H9 (cell line): ENCODE results near the gene ANTXR2. TPM values are rescaled to one million over a fixed set of nuclear protein-coding genes. Genes with fewer than 3 reads are reported as not detected.

Experiments
- DNase-seq: peaks from one replicate; pipeline ENCODE4 v3.0.0-alpha.2; 2017
- H2AFZ ChIP-seq: one replicate; pipeline ENCODE4 v1.6.1; 2013; ENCODE audit warnings: mild to moderate bottlenecking, low read length, control low read depth, moderate library complexity
- H2AK5ac ChIP-seq: 2 replicates; pipeline ENCODE4 v1.6.1; 2013; ENCODE audit warnings: low read length, control low read depth, mixed read lengths; ENCODE audit not compliant: insufficient read length
- H2BK120ac ChIP-seq: one replicate; pipeline ENCODE4 v1.6.1; 2013; ENCODE audit warnings: low read depth, mild to moderate bottlenecking, low read length, control low read depth, inconsistent platforms; ENCODE audit not compliant: poor library complexity, severe bottlenecking
- H2BK12ac ChIP-seq: 2 replicates; pipeline ENCODE4 v1.6.1; 2013; ENCODE audit warnings: low read length, control low read depth, mixed read lengths, low read depth; ENCODE audit not compliant: insufficient read length
- H2BK15ac ChIP-seq: 2 replicates; pipeline ENCODE4 v1.6.1; 2013; ENCODE audit warnings: low read depth, low read length, control low read depth
- H2BK20ac ChIP-seq: one replicate; pipeline ENCODE4 v1.6.1; 2013; ENCODE audit warnings: low read depth, mild to moderate bottlenecking, low read length, control low read depth, inconsistent platforms; ENCODE audit not compliant: poor library complexity, severe bottlenecking
- H2BK5ac ChIP-seq: 2 replicates; pipeline ENCODE4 v1.6.1; 2013; ENCODE audit warnings: low read length, control low read depth, mixed read lengths; ENCODE audit not compliant: insufficient read length
- H3K14ac ChIP-seq: 2 replicates; pipeline ENCODE4 v1.6.1; 2013; ENCODE audit warnings: low read length, control low read depth; ENCODE audit not compliant: insufficient read depth
- H3K18ac ChIP-seq: 2 replicates; pipeline ENCODE4 v1.6.1; 2013; ENCODE audit warnings: low read depth, mild to moderate bottlenecking, mixed read lengths, low read length, control low read depth; ENCODE audit not compliant: insufficient read length
- H3K23ac ChIP-seq: 2 replicates; pipeline ENCODE4 v1.6.1; 2013; ENCODE audit warnings: low read length, control low read depth, mixed read lengths, low read depth; ENCODE audit not compliant: insufficient read length
- H3K23me2 ChIP-seq: 2 replicates; pipeline ENCODE4 v1.6.1; 2013; ENCODE audit warnings: low read depth, mild to moderate bottlenecking, mixed read lengths, low read length, control low read depth; ENCODE audit not compliant: insufficient read length, poor library complexity, severe bottlenecking
- H3K27ac ChIP-seq: 2 replicates; pipeline ENCODE4 v1.5.1; 2013; ENCODE audit warnings: low read length, control low read depth, mixed read lengths, low read depth; ENCODE audit not compliant: insufficient read length
- H3K27me3 ChIP-seq: 2 replicates; pipeline ENCODE4 v1.6.1; 2013; ENCODE audit warnings: low read length, control low read depth, inconsistent platforms; ENCODE audit not compliant: insufficient read depth
- H3K4ac ChIP-seq: 2 replicates; pipeline ENCODE4 v1.6.1; 2013; ENCODE audit warnings: low read depth, mild to moderate bottlenecking, control low read depth, inconsistent platforms, low read length, moderate library complexity
- H3K4me1 ChIP-seq: 2 replicates; pipeline ENCODE4 v1.6.1; 2013; ENCODE audit warnings: low read length, control low read depth, inconsistent platforms; ENCODE audit not compliant: insufficient read depth
- H3K4me2 ChIP-seq: 2 replicates; pipeline ENCODE4 v1.6.1; 2013; ENCODE audit warnings: low read length, control low read depth, mixed read lengths; ENCODE audit not compliant: insufficient read length, insufficient read depth
- H3K56ac ChIP-seq: 2 replicates; pipeline ENCODE4 v1.6.1; 2013; ENCODE audit warnings: low read depth, mild to moderate bottlenecking, mixed read lengths, low read length, control low read depth; ENCODE audit not compliant: insufficient read length
- H3K79me1 ChIP-seq: 2 replicates; pipeline ENCODE4 v1.6.1; 2013; ENCODE audit warnings: low read depth, mild to moderate bottlenecking, moderate library complexity, low read length, control low read depth, inconsistent platforms; ENCODE audit not compliant: insufficient read depth, poor library complexity, severe bottlenecking
- H3K79me2 ChIP-seq: 2 replicates; pipeline ENCODE4 v1.6.1; 2013; ENCODE audit warnings: low read length, control low read depth, inconsistent platforms; ENCODE audit not compliant: insufficient read depth
- H3K9ac ChIP-seq: 2 replicates; pipeline ENCODE4 v1.6.1; 2013; ENCODE audit warnings: low read length, control low read depth, mixed read lengths; ENCODE audit not compliant: insufficient read length; ENCODE audit errors: extremely low read depth
- H3K9me3 ChIP-seq: one replicate; pipeline ENCODE4 v1.6.1; 2013; ENCODE audit warnings: low read depth, low read length, inconsistent platforms; ENCODE audit not compliant: control insufficient read depth
- H3T11ph ChIP-seq: one replicate; pipeline ENCODE4 v1.6.1; 2013; ENCODE audit warnings: mild to moderate bottlenecking, low read length, control low read depth, inconsistent platforms
- H4K20me1 ChIP-seq: one replicate; pipeline ENCODE4 v1.6.1; 2013; ENCODE audit not compliant: control insufficient read depth, insufficient read length, insufficient read depth
- H4K5ac ChIP-seq: 2 replicates; pipeline ENCODE4 v1.6.1; 2013; ENCODE audit warnings: low read depth, mild to moderate bottlenecking, mixed read lengths, low read length, control low read depth; ENCODE audit not compliant: insufficient read length
- H4K8ac ChIP-seq: replicated peaks from 2 replicates; pipeline ENCODE4 v1.6.1; 2013; ENCODE audit warnings: low read length, control low read depth, mixed read lengths, low read depth; ENCODE audit not compliant: insufficient read length
- H4K91ac ChIP-seq: 2 replicates; pipeline ENCODE4 v1.6.1; 2013; ENCODE audit warnings: low read depth, mild to moderate bottlenecking, moderate library complexity, mixed read lengths, low read length, control low read depth; ENCODE audit not compliant: insufficient read length
- H3K27ac Mint-ChIP-seq, 3 experiments: 2 replicates in 2 of 3; 3 replicates in 1 of 3; pipeline ENCODE4 v1.8.0; 2020 to 2021; ENCODE audit warnings: mixed read lengths in 3 of 3, mild to moderate bottlenecking in 1 of 3, moderate library complexity in 1 of 3
- H3K27me3 Mint-ChIP-seq: 2 replicates; pipeline ENCODE4 v1.8.0; 2021; ENCODE audit warnings: low read depth, mild to moderate bottlenecking, moderate library complexity, mixed read lengths
- H3K36me3 Mint-ChIP-seq, 3 experiments: 2 replicates in 2 of 3; 3 replicates in 1 of 3; pipeline ENCODE4 v1.8.0; 2020 to 2021; ENCODE audit warnings: low read depth in 3 of 3, mixed read lengths in 3 of 3; ENCODE audit not compliant: insufficient read depth in 1 of 3
- H3K4me1 Mint-ChIP-seq, 2 experiments: 2 replicates each; pipeline ENCODE4 v1.8.0; 2020; ENCODE audit warnings: mixed read lengths in 2 of 2
- H3K4me3 Mint-ChIP-seq, 2 experiments: 2 replicates in 1 of 2; 3 replicates in 1 of 2; pipeline ENCODE4 v1.8.0; 2020 to 2021; ENCODE audit warnings: mild to moderate bottlenecking in 2 of 2, mixed read lengths in 2 of 2, moderate library complexity in 1 of 2
- H3K9me3 Mint-ChIP-seq, 2 experiments: 2 replicates in 1 of 2; 3 replicates in 1 of 2; pipeline ENCODE4 v1.8.0; 2020; ENCODE audit warnings: mild to moderate bottlenecking in 2 of 2, mixed read lengths in 2 of 2, moderate library complexity in 1 of 2
- WGBS: extraction: QIAGEN DNeasy Blood & Tissue Kit; methylation state at CpG from one replicate; pipeline ENCODE4 v1.1.7; 2013; ENCODE audit warnings: missing lambda C conversion rate, low lambda C conversion rate, mixed read lengths; ENCODE audit not compliant: insufficient read length; ENCODE audit errors: extremely low coverage; 5-methylcytosine and 5-hydroxymethylcytosine counted together
- total RNA-seq: library from RNA; stranded (reverse); gene quantifications from 2 replicates; pipeline ENCODE4 v1.2.1, GENCODE V29; 2021
- TF ChIP-seq, protein P1 (sequence below): fragments of 200-600 bp; sonication (generic); conservative IDR thresholded peaks from 3 replicates; pipeline ENCODE4 v1.8.0; 2021; ENCODE audit warnings: antibody characterized with exemption, mild to moderate bottlenecking

Gene ANTXR2
- total RNA-seq, 1 experiment from 2014 or later, result 4.7 TPM

DNA sequence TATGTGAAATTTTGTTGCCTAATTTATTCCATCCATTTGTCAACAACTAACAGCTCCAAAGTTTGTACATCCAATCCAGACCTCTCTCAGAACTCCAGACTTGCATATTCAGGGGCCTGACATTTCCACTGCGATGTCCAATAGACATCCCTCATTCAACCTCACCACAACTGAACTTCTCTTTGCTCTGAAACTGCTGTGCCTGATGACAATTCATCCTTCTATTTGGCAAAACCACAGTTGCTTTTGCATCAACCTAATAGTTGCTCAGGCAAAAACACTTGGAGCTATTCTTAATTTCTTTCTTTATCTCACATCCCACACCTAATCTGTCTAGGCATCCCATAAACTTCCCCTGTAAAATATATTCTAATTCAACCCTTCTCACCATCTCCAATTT lies 56.5 kb downstream of the ANTXR2 start:
- H2BK5ac ChIP-seq, result no peak overlapping the region
- no peak overlapping the region for H2BK120ac ChIP-seq
- no peak overlapping the region for H3K4ac ChIP-seq
- no peak overlapping the region for H3K4me3 Mint-ChIP-seq
- no peak overlapping the region for H2AK5ac ChIP-seq
- no peak overlapping the region for H4K91ac ChIP-seq
- TF ChIP-seq, protein P1, sequence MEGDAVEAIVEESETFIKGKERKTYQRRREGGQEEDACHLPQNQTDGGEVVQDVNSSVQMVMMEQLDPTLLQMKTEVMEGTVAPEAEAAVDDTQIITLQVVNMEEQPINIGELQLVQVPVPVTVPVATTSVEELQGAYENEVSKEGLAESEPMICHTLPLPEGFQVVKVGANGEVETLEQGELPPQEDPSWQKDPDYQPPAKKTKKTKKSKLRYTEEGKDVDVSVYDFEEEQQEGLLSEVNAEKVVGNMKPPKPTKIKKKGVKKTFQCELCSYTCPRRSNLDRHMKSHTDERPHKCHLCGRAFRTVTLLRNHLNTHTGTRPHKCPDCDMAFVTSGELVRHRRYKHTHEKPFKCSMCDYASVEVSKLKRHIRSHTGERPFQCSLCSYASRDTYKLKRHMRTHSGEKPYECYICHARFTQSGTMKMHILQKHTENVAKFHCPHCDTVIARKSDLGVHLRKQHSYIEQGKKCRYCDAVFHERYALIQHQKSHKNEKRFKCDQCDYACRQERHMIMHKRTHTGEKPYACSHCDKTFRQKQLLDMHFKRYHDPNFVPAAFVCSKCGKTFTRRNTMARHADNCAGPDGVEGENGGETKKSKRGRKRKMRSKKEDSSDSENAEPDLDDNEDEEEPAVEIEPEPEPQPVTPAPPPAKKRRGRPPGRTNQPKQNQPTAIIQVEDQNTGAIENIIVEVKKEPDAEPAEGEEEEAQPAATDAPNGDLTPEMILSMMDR, result no peak
- no peaks in the 10 kb centered on the region for H3K27me3 Mint-ChIP-seq
- WGBS, result no CpG with 5 or more reads among the region's 1 CpG
- H3K79me2 ChIP-seq, result no peaks in the 10 kb centered on the region
- H3K14ac ChIP-seq, result no peak overlapping the region
- H3K36me3 Mint-ChIP-seq, result no peaks in the 10 kb centered on the region
- no peak overlapping the region for H4K5ac ChIP-seq
- H3K27ac ChIP-seq, result no peak overlapping the region
- H4K20me1 ChIP-seq, result no peaks in the 10 kb centered on the region
- no peaks in the 10 kb centered on the region for H3K9me3 ChIP-seq
- H3K18ac ChIP-seq, result no peak overlapping the region
- H3K4me1 Mint-ChIP-seq, result peaks cover 0 to 4% of the 10 kb centered on the region in 2 experiments; a peak in 2 of 4 replicates
- H3K23ac ChIP-seq, result no peak overlapping the region
- no peaks in the 10 kb centered on the region for H3K79me1 ChIP-seq
- no peaks in the 10 kb centered on the region for H3K27me3 ChIP-seq
- H3K9ac ChIP-seq, result no peak overlapping the region
- no peaks in the 10 kb centered on the region for H3K23me2 ChIP-seq
- H3K4me1 ChIP-seq, result no peaks in the 10 kb centered on the region
- no peak overlapping the region for H2AFZ ChIP-seq
- H3K56ac ChIP-seq, result no peak overlapping the region
- no peak overlapping the region for H3T11ph ChIP-seq
- H2BK20ac ChIP-seq, result no peak overlapping the region
- H3K9me3 Mint-ChIP-seq, result no peaks in the 10 kb centered on the region
- no peak for DNase-seq
- no peak overlapping the region for H2BK15ac ChIP-seq
- H4K8ac ChIP-seq, result no peak overlapping the region
- H3K4me2 ChIP-seq, result no peak overlapping the region
- H3K27ac Mint-ChIP-seq, result no peak overlapping the region
- H2BK12ac ChIP-seq, result no peak overlapping the region
